Uterus (tissue), 2 donors: Measurements from ENCODE around the gene ABCG1.

ENCODE experiments used
- CTCF ChIP-seq, 4 experiments: fragments of 200-600 bp in 2 of 4; fragments of 450-650 bp in 2 of 4; sonication (generic) in 2 of 4; IDR thresholded peaks; one replicate each; pipeline ENCODE4 v1.5.1; 2016 to 2019; ENCODE audit warnings: antibody characterized with exemption in 4 of 4, mild to moderate bottlenecking in 2 of 4, moderate library complexity in 1 of 4
- POLR2A ChIP-seq, 2 donors: fragments of 450-650 bp; IDR thresholded peaks; one replicate each; pipeline ENCODE4 v1.6.1; 2016; ENCODE audit warnings: antibody characterized with exemption in 2 of 2, mild to moderate bottlenecking in 1 of 2, moderate library complexity in 1 of 2

- TF ChIP-seq CTCF (IDR thresholded peaks at IDR 0.05) (no peak), POLR2A (IDR thresholded peaks at IDR 0.05) (no peak)
Measured at GRCh38 chr21:42243026-42243425, 24.1 kb downstream of the ABCG1 start.
